ENCODE data around the gene TLR8.

Gene TLR8

DNA sequence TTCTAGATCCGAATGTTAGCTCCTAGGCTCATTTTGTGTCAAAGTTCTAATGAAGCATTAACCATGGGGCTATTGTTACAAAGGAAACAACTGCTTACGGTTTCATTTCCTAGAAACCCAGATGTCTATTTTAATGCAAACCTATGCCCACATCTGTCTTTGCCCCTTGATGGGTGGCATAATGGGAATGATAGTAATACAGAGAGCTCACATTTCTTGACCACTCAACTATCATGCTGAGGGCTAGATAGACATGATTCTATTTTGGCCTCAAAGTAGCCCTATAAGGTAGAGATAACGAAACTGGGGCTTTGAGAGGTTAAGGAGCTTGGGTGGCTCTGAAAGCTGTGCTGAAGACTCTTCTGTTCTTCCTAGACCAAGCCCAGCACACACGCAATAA lies 37.7 kb upstream of the TLR8 start:
- Histone ChIP-seq H2AFZ (ENCODE audit: low read depth) (0 out of 2 replicates have a peak overlapping the region, but pooled peaks have one; percentile 38), H3K4me1 (ENCODE audit: low read depth, poor library complexity, severe bottlenecking) (peaks cover 76% of the 10 kb centered on the region), H3K36me3 (ENCODE audit: insufficient read depth) (no peaks in the 10 kb centered on the region), H3K27me3 (ENCODE audit: insufficient read depth, low read depth) (no peaks in the 10 kb centered on the region), H3K4me2 (peak overlapping the region; percentile 94), H3K27ac (peak overlapping the region; percentile 86), H4K20me1 (ENCODE audit: insufficient read depth) (no peaks in the 10 kb centered on the region), H3K79me2 (ENCODE audit: insufficient read depth, low read depth) (no peaks in the 10 kb centered on the region), H3K4me3 (IDR thresholded peaks at IDR 0.05; ENCODE audit: insufficient read depth, low read depth, low read length) (no peak overlapping the region), H3K9ac (no peak overlapping the region; the same call in 1 of the 2 replicates)
- TF ChIP-seq CTCF (conservative IDR thresholded peaks at IDR 0.05; ENCODE audit: low read depth, low read length), result no peak

DNA sequence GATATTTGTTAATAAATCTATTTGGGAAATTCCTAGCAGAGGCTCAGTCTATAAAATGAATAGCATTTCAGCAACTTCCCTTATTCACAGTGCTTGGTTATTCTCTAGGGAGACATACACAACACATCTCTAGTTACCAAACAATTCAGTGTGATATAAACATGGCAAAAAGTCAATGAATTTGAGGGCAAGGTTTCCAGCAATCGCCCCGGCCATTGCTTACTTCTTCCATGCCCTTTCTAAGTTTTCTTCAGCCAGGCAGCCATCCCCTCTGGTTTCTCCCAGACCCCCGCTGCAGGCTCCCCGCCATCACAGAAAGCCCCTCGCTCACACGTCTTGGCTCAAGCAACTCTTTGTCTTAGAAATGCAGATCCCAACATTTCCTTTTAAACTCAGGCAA lies 35.2 kb upstream of the TLR8 start:
- Histone ChIP-seq H3K79me2 (ENCODE audit: insufficient read depth, low read depth) (no peaks in the 10 kb centered on the region), H3K4me2 (no peak overlapping the region), H3K4me1 (ENCODE audit: low read depth, poor library complexity, severe bottlenecking) (peaks cover 77% of the 10 kb centered on the region), H3K36me3 (ENCODE audit: insufficient read depth) (no peaks in the 10 kb centered on the region), H2AFZ (ENCODE audit: low read depth) (no peak overlapping the region), H3K9ac (no peak overlapping the region), H4K20me1 (ENCODE audit: insufficient read depth) (no peaks in the 10 kb centered on the region), H3K27ac (no peak overlapping the region), H3K4me3 (IDR thresholded peaks at IDR 0.05; ENCODE audit: insufficient read depth, low read depth, low read length) (no peak overlapping the region), H3K27me3 (ENCODE audit: insufficient read depth, low read depth) (no peaks in the 10 kb centered on the region)
- no peak for TF ChIP-seq CTCF (conservative IDR thresholded peaks at IDR 0.05; ENCODE audit: low read depth, low read length)

GRCh38 chrX:12872741-12873140 lies 33.7 kb upstream of the TLR8 start:
- Histone ChIP-seq H3K9ac (no peak overlapping the region), H2AFZ (ENCODE audit: low read depth) (no peak overlapping the region), H4K20me1 (ENCODE audit: insufficient read depth) (no peaks in the 10 kb centered on the region), H3K27ac (no peak overlapping the region), H3K36me3 (ENCODE audit: insufficient read depth) (no peaks in the 10 kb centered on the region), H3K79me2 (ENCODE audit: insufficient read depth, low read depth) (no peaks in the 10 kb centered on the region), H3K4me2 (no peak overlapping the region), H3K4me3 (IDR thresholded peaks at IDR 0.05; ENCODE audit: insufficient read depth, low read depth, low read length) (no peak overlapping the region), H3K4me1 (ENCODE audit: low read depth, poor library complexity, severe bottlenecking) (peaks cover 62% of the 10 kb centered on the region), H3K27me3 (ENCODE audit: insufficient read depth, low read depth) (no peaks in the 10 kb centered on the region)
- no peak for TF ChIP-seq CTCF (conservative IDR thresholded peaks at IDR 0.05; ENCODE audit: low read depth, low read length)

- Histone ChIP-seq H4K20me1 (ENCODE audit: insufficient read depth) (no peaks in the 10 kb centered on the region), H3K4me1 (ENCODE audit: low read depth, poor library complexity, severe bottlenecking) (peaks cover 44% of the 10 kb centered on the region), H3K4me3 (IDR thresholded peaks at IDR 0.05; ENCODE audit: insufficient read depth, low read depth, low read length) (no peak overlapping the region), H3K27me3 (ENCODE audit: insufficient read depth, low read depth) (no peaks in the 10 kb centered on the region), H3K79me2 (ENCODE audit: insufficient read depth, low read depth) (no peaks in the 10 kb centered on the region), H2AFZ (ENCODE audit: low read depth) (peak overlapping the region; percentile 6; the same call in 1 of the 2 replicates), H3K4me2 (peak overlapping the region; percentile 64), H3K9ac (no peak overlapping the region), H3K27ac (no peak overlapping the region), H3K36me3 (ENCODE audit: insufficient read depth) (no peaks in the 10 kb centered on the region)
- TF ChIP-seq CTCF (conservative IDR thresholded peaks at IDR 0.05; ENCODE audit: low read depth, low read length), result no peak
Measured at GRCh38 chrX:12874581-12874980, 31.8 kb upstream of the TLR8 start.
